H1 (cell line): Measurements from ENCODE around the gene SPDYC. TPM values are rescaled to one million over a fixed set of nuclear protein-coding genes. Genes with fewer than 3 reads are reported as not detected.
A peak's percentile ranks its signal among the peaks of the same experiment; 100 is the strongest.

Experiments used
- CTCF ChIA-PET: fragments of 300-600 bp; sonication (Branson Sonifier 250); formaldehyde crosslinking; loops from one replicate; lab custom pipeline; 2021; ENCODE audit not compliant: partially characterized antibody; lab: Charles Lee
- POLR2A ChIA-PET: fragments of 300-600 bp; sonication (Branson Sonifier 250); formaldehyde crosslinking; loops from one replicate; lab custom pipeline; 2021; ENCODE audit warnings: inconsistent platforms; ENCODE audit not compliant: partially characterized antibody; lab: Charles Lee
- DNase-seq, 2 experiments: peaks; one replicate each; pipeline versions ENCODE4 v3.0.0 to v3.0.0-alpha.2; 2010 to 2022; ENCODE audit warnings: low spot score in 2 of 2, low read depth in 1 of 2, mixed read lengths in 1 of 2
- FAIRE-seq: peaks from 2 replicates; lab custom pipeline; 2011; peaks lifted over from hg19 to GRCh38; lab: Jason Lieb, UNC
- H2AFZ ChIP-seq: 2 replicates; pipeline ENCODE4 v1.8.1; 2012; ENCODE audit warnings: low read length, inconsistent platforms
- H2AK5ac ChIP-seq: 2 replicates; pipeline ENCODE4 v1.6.1; 2013; ENCODE audit warnings: low read depth, low read length
- H2BK120ac ChIP-seq: replicated peaks from 2 replicates; pipeline ENCODE3; 2013; ENCODE audit warnings: low read depth, low read length, inconsistent platforms
- H2BK12ac ChIP-seq: 2 replicates; pipeline ENCODE4 v1.6.1; 2013; ENCODE audit warnings: low read depth, low read length
- H2BK15ac ChIP-seq: 2 replicates; pipeline ENCODE4 v1.6.1; 2013; ENCODE audit warnings: low read length
- H2BK20ac ChIP-seq: 2 replicates; pipeline ENCODE4 v1.6.1; 2013; ENCODE audit warnings: low read length
- H2BK5ac ChIP-seq: 2 replicates; pipeline ENCODE4 v1.6.1; 2013; ENCODE audit warnings: low read depth, low read length
- H3K14ac ChIP-seq: 2 replicates; pipeline ENCODE4 v1.6.1; 2013; ENCODE audit warnings: inconsistent platforms; ENCODE audit not compliant: insufficient read length
- H3K18ac ChIP-seq: 2 replicates; pipeline ENCODE4 v1.6.1; 2013; ENCODE audit warnings: low read length; ENCODE audit errors: extremely low read depth
- H3K23ac ChIP-seq: 2 replicates; pipeline ENCODE4 v1.6.1; 2013; ENCODE audit warnings: inconsistent platforms; ENCODE audit not compliant: insufficient read length
- H3K23me2 ChIP-seq: 2 replicates; pipeline ENCODE4 v1.6.1; 2013; ENCODE audit warnings: low read depth, low read length
- H3K27ac ChIP-seq: 2 replicates; pipeline ENCODE4 v1.6.1; 2011; ENCODE audit warnings: low read depth, low read length, inconsistent platforms
- H3K27me3 ChIP-seq, 4 experiments: replicated peaks in 1 of 4; 1 replicate in 1 of 4; 2 replicates in 3 of 4; pipeline versions ENCODE4 v1.6.1 to v1.8.1; 2011 to 2013; ENCODE audit warnings: low read length in 3 of 4, mild to moderate bottlenecking in 3 of 4, inconsistent platforms in 2 of 4, mixed read lengths in 2 of 4, moderate library complexity in 1 of 4; ENCODE audit not compliant: control insufficient read depth in 3 of 4, insufficient read depth in 3 of 4; ENCODE audit errors: extremely low read depth in 1 of 4
- H3K36me3 ChIP-seq, 4 experiments: 2 replicates each; pipeline versions ENCODE4 v1.6.1 to v1.8.1; 2011 to 2013; ENCODE audit warnings: mild to moderate bottlenecking in 4 of 4, low read length in 3 of 4, moderate library complexity in 2 of 4, control low read depth in 1 of 4, inconsistent platforms in 1 of 4; ENCODE audit not compliant: insufficient read depth in 4 of 4, control insufficient read depth in 2 of 4
- H3K4ac ChIP-seq: replicated peaks from 2 replicates; pipeline ENCODE3; 2013; ENCODE audit warnings: low read length, low read depth, mixed read lengths, inconsistent platforms; ENCODE audit not compliant: insufficient read length
- H3K4me1 ChIP-seq, 4 experiments: replicated peaks in 1 of 4; 1 replicate in 1 of 4; 2 replicates in 3 of 4; pipeline versions ENCODE4 v1.6.1 to v1.8.1; 2011 to 2013; ENCODE audit warnings: low read length in 3 of 4, inconsistent platforms in 2 of 4, mixed read lengths in 1 of 4; ENCODE audit not compliant: insufficient read depth in 4 of 4, control insufficient read depth in 3 of 4
- H3K4me2 ChIP-seq, 2 experiments: 2 replicates each; pipeline versions ENCODE4 v1.6.1 to v1.8.1; 2011 to 2013; ENCODE audit warnings: low read depth in 2 of 2, low read length in 2 of 2, control low read depth in 1 of 2, inconsistent platforms in 1 of 2, mild to moderate bottlenecking in 1 of 2; ENCODE audit not compliant: insufficient read depth in 1 of 2
- H3K4me3 ChIP-seq, 4 experiments: fragments of 200-600, 300-600 bp in 1 of 4; sonication (generic), shearing (Covaris generic), sonication (Bioruptor Twin) in 1 of 4; 2 replicates each; pipeline versions ENCODE4 v1.5.1 to v1.8.1; 2011 to 2016; ENCODE audit warnings: low read length in 4 of 4, low read depth in 3 of 4, control low read depth in 2 of 4, inconsistent platforms in 2 of 4, mild to moderate bottlenecking in 2 of 4, mixed read lengths in 1 of 4, moderate library complexity in 1 of 4; ENCODE audit not compliant: insufficient read depth in 2 of 4; ENCODE audit errors: extremely low read depth in 1 of 4
- H3K56ac ChIP-seq: replicated peaks from 2 replicates; pipeline ENCODE3; 2013; ENCODE audit warnings: low read depth, mild to moderate bottlenecking, mixed read lengths, low read length, inconsistent platforms; ENCODE audit not compliant: insufficient read length
- H3K79me1 ChIP-seq: 2 replicates; pipeline ENCODE4 v1.6.1; 2013; ENCODE audit warnings: low read depth, low read length, control low read depth
- H3K79me2 ChIP-seq, 2 experiments: 2 replicates each; pipeline versions ENCODE4 v1.6.1 to v1.8.1; 2012 to 2013; ENCODE audit warnings: low read length in 2 of 2, mild to moderate bottlenecking in 2 of 2, inconsistent platforms in 1 of 2; ENCODE audit not compliant: insufficient read depth in 2 of 2, control insufficient read depth in 1 of 2
- H3K9ac ChIP-seq, 4 experiments: replicated peaks in 1 of 4; 1 replicate in 1 of 4; 2 replicates in 3 of 4; pipeline versions ENCODE4 v1.6.1 to v1.8.1; 2011 to 2013; ENCODE audit warnings: low read depth in 3 of 4, low read length in 3 of 4, control low read depth in 2 of 4, mild to moderate bottlenecking in 2 of 4, moderate library complexity in 2 of 4, inconsistent platforms in 1 of 4; ENCODE audit errors: extremely low read depth in 1 of 4
- H3K9me3 ChIP-seq, 2 experiments: 2 replicates each; pipeline versions ENCODE4 v1.6.1 to v1.8.1; 2012 to 2013; ENCODE audit warnings: mild to moderate bottlenecking in 2 of 2, moderate library complexity in 2 of 2, control low read depth in 1 of 2, inconsistent platforms in 1 of 2, low read depth in 1 of 2, low read length in 1 of 2, mixed read lengths in 1 of 2; ENCODE audit not compliant: insufficient read depth in 2 of 2
- H4K20me1 ChIP-seq, 2 experiments: replicated peaks in 1 of 2; 2 replicates each; pipeline versions ENCODE3 to v1.8.1; 2011 to 2013; ENCODE audit warnings: inconsistent platforms in 2 of 2, low read length in 2 of 2, mild to moderate bottlenecking in 1 of 2; ENCODE audit not compliant: insufficient read depth in 2 of 2, control insufficient read depth in 1 of 2
- H4K5ac ChIP-seq: 2 replicates; pipeline ENCODE4 v1.6.1; 2013; ENCODE audit warnings: low read length, low read depth, mixed read lengths, inconsistent platforms; ENCODE audit not compliant: insufficient read length
- H4K8ac ChIP-seq: 2 replicates; pipeline ENCODE4 v1.8.0; 2013; ENCODE audit warnings: mild to moderate bottlenecking, moderate library complexity, low read length, inconsistent platforms; ENCODE audit not compliant: insufficient read depth; ENCODE audit errors: extremely low read depth
- H4K91ac ChIP-seq: replicated peaks from 2 replicates; pipeline ENCODE3; 2013; ENCODE audit warnings: low read length, mixed read lengths, inconsistent platforms; ENCODE audit not compliant: insufficient read length
- CEBPB ChIP-seq: IDR thresholded peaks from 2 replicates; pipeline ENCODE4 v1.6.1; 2012; ENCODE audit warnings: low read depth, low read length
- CTBP2 ChIP-seq: IDR thresholded peaks from 2 replicates; pipeline ENCODE4 v1.7.0; 2011; ENCODE audit warnings: borderline replicate concordance, mild to moderate bottlenecking, moderate library complexity, mixed read lengths, low read length; ENCODE audit not compliant: insufficient read depth, insufficient read length
- KDM4A ChIP-seq: IDR thresholded peaks from one replicate; pipeline ENCODE4 v1.7.1; 2012; ENCODE audit warnings: low read depth, mild to moderate bottlenecking, moderate library complexity, low read length, inconsistent platforms; ENCODE audit not compliant: severe bottlenecking
- KDM5A ChIP-seq: fragments of 200-600 bp; IDR thresholded peaks from 2 replicates; pipeline ENCODE4 v1.7.1; 2012; ENCODE audit warnings: mild to moderate bottlenecking, low read length, inconsistent platforms, mixed read lengths
- MAX ChIP-seq: IDR thresholded peaks from 2 replicates; pipeline ENCODE4 v1.6.1; 2012; ENCODE audit warnings: inconsistent platforms
- NRF1 ChIP-seq: IDR thresholded peaks from 2 replicates; pipeline ENCODE4 v1.6.1; 2011; ENCODE audit warnings: mild to moderate bottlenecking, low read depth, low read length, improper control_type of control experiment
- POLR2A ChIP-seq, 2 experiments: IDR thresholded peaks; 1 replicate in 1 of 2; 2 replicates in 1 of 2; pipeline ENCODE4 v1.6.1; 2011; ENCODE audit warnings: low read depth in 2 of 2, low read length in 2 of 2, mild to moderate bottlenecking in 2 of 2; ENCODE audit errors: control extremely low read depth in 1 of 2
- RBBP5 ChIP-seq: IDR thresholded peaks from 2 replicates; pipeline ENCODE4 v1.7.1; 2012; ENCODE audit warnings: low read depth, mild to moderate bottlenecking, inconsistent platforms, low read length, moderate library complexity, borderline replicate concordance
- SIN3A ChIP-seq, 2 experiments: IDR thresholded peaks in 1 of 2; conservative IDR thresholded peaks in 1 of 2; 2 replicates each; pipeline ENCODE4 v1.6.1; 2011 to 2012; ENCODE audit warnings: low read length in 2 of 2, improper control_type of control experiment in 1 of 2, low read depth in 1 of 2, mild to moderate bottlenecking in 1 of 2
- TAF1 ChIP-seq: IDR thresholded peaks from 2 replicates; pipeline ENCODE4 v1.6.1; 2011; ENCODE audit warnings: mild to moderate bottlenecking, low read depth, low read length
- TCF12 ChIP-seq: IDR thresholded peaks from 2 replicates; pipeline ENCODE4 v1.6.1; 2011; ENCODE audit warnings: low read depth, mild to moderate bottlenecking, low read length
- TEAD4 ChIP-seq: IDR thresholded peaks from 2 replicates; pipeline ENCODE4 v1.6.1; 2012; ENCODE audit warnings: low read depth, low read length, inconsistent platforms, mixed read lengths
- ZNF274 ChIP-seq: IDR thresholded peaks from 2 replicates; pipeline ENCODE4 v1.7.0; 2012; ENCODE audit warnings: low read length, borderline replicate concordance; ENCODE audit errors: extremely low read depth
- WGBS, 2 experiments: shearing (Covaris generic) in 1 of 2; methylation state at CpG; one replicate each; pipeline versions ENCODE4 v1.1.6 to v1.1.7; 2013 to 2015; ENCODE audit warnings: low lambda C conversion rate in 2 of 2, mixed read lengths in 2 of 2, inconsistent platforms in 1 of 2, low coverage in 1 of 2, missing lambda C conversion rate in 1 of 2; ENCODE audit not compliant: insufficient replicate concordance in 2 of 2, insufficient coverage in 1 of 2, insufficient read length in 1 of 2; ENCODE audit errors: extremely low coverage in 1 of 2, missing lambda C conversion rate in 1 of 2; 5-methylcytosine and 5-hydroxymethylcytosine counted together
- polyA plus RNA-seq, 7 experiments: library from polyadenylated mRNA; depleted of rRNA in 3 of 7; stranded (reverse) in 5 of 7; unstranded in 2 of 7; fragments of >200 nt in 5 of 7; fragments of 200-250 nt in 2 of 7; gene quantifications; 1 replicate in 5 of 7; 2 replicates in 1 of 7; 4 replicates in 1 of 7; pipeline versions ENCODE4 v1.2.1 to v1.2.3, GENCODE V29; 2011 to 2013; ENCODE audit warnings: missing spikeins in 2 of 7, mixed read lengths in 2 of 7
- total RNA-seq: library from RNA; stranded (reverse); fragmentation: NEBNext Ultra II Directional; extraction: Animal tissue kit (Norgen Biotek cat#: 25700); gene quantifications from 2 replicates; pipeline ENCODE4 v1.2.1, GENCODE V29; 2021

Gene SPDYC
- total and polyA plus RNA-seq, 2 of the 8 experiments (the other 6 are each of a cell fraction or from before 2014, with no cell fraction given): 0.15 TPM; not detected in 1

- Histone ChIP-seq H2BK12ac (0 out of 2 replicates have a peak overlapping the region, but pooled peaks have one; percentile 56), H3K4me3 (peak overlapping the region; percentile 2 to 82 (median 24); a peak in 5 of 8 replicates), H3K14ac (no peak overlapping the region), H3K79me1 (peaks cover 10% of the 10 kb centered on the region; the same call in 1 of the 2 replicates), H3K56ac (no peak overlapping the region), H4K5ac (no peak overlapping the region), H3K36me3 (peaks cover 9 to 34% (median 19%) of the 10 kb centered on the region in 4 experiments), H3K23me2 (peaks cover 10% of the 10 kb centered on the region), H3K27me3 (no peaks in the 10 kb centered on the region), H3K27ac (no peak overlapping the region), H3K18ac (0 out of 2 replicates have a peak overlapping the region, but pooled peaks have one; percentile 15), H2AK5ac (peak overlapping the region; percentile 11; the same call in 1 of the 2 replicates), H2BK120ac (no peak overlapping the region), H2BK5ac (peak overlapping the region; percentile 40; the same call in 1 of the 2 replicates), H2AFZ (no peak overlapping the region), H3K4me2 (peak overlapping the region; percentile 72 to 92), H3K9ac (no peak overlapping the region), H3K4ac (no peak overlapping the region), H3K79me2 (peaks cover 0 to 13% of the 10 kb centered on the region in 2 experiments; a peak in 2 of 4 replicates), H3K23ac (no peak overlapping the region), H4K20me1 (peaks cover 0 to 5% of the 10 kb centered on the region in 2 experiments), H3K4me1 (peaks cover 7 to 38% (median 26%) of the 10 kb centered on the region in 4 experiments), H2BK15ac (no peak overlapping the region), H3K9me3 (no peaks in the 10 kb centered on the region), H4K91ac (no peak overlapping the region), H4K8ac (peak overlapping the region; percentile 58; the same call in 1 of the 2 replicates), H2BK20ac (no peak overlapping the region)
- peak in 1 of 2 experiments; percentile 87 for DNase-seq
- FAIRE-seq: peak; percentile 7
- CTCF ChIA-PET: interaction anchor here (0.6 to 7.3 kb wide), 4 partner anchors 20 to 254 kb away, joined by 3 to 47 read pairs (median 4); partner anchors contain the start of genes FAU and MRPL49
- WGBS, 2 experiments: 12% methylated on average over 12 of the region's 22 CpGs; no CpG with 5 or more reads in 1 of the 2 experiments
- POLR2A ChIA-PET: interaction anchor here (1.4 to 4.9 kb wide), 6 partner anchors 11 to 71 kb away, joined by 3 to 35 read pairs (median 8); partner anchors contain the start of genes FAU, MRPL49, SYVN1 and TM7SF2
- no peak for TF ChIP-seq NRF1
- no peak for TF ChIP-seq CTBP2
- TF ChIP-seq KDM5A: no peak
- no peak for TF ChIP-seq POLR2A (IDR thresholded peaks at IDR 0.05; ENCODE audit: control extremely low read depth in 1 of 2, low read depth in 2 of 2, low read length in 2 of 2)
- TF ChIP-seq MAX: peak; percentile 48; the same call in 1 of the 2 replicates
- no peak for TF ChIP-seq RBBP5
- TF ChIP-seq SIN3A (conservative IDR thresholded peaks at IDR 0.05 in 1 of 2, IDR thresholded peaks at IDR 0.05 in 1 of 2; ENCODE audit: low read depth in 1 of 2, low read length in 2 of 2): no peak
- no peak for TF ChIP-seq TEAD4
- TF ChIP-seq TAF1: 0 out of 2 replicates have a peak, but pooled peaks have one; percentile 40
- TF ChIP-seq ZNF274: no peak
- TF ChIP-seq TCF12: no peak
- no peak for TF ChIP-seq CEBPB
- TF ChIP-seq KDM4A: no peak
These were observed 14.1 kb downstream of the SPDYC start for GRCh38 chr11:65184146-65184545.
